Endometrium (tissue), 2 donors: Measurements from ENCODE around the gene NDUFA7.

ENCODE experiments used
- FAIRE-seq: peaks from 2 replicates; lab custom pipeline; 2012; peaks lifted over from hg19 to GRCh38; lab: Jason Lieb, UNC
- donor health status: control.
- donor health status: control.

The NDUFA7 gene

GRCh38 chr19:8261881-8262280, 59.3 kb downstream of the NDUFA7 start:
- FAIRE-seq = no peak

DNA sequence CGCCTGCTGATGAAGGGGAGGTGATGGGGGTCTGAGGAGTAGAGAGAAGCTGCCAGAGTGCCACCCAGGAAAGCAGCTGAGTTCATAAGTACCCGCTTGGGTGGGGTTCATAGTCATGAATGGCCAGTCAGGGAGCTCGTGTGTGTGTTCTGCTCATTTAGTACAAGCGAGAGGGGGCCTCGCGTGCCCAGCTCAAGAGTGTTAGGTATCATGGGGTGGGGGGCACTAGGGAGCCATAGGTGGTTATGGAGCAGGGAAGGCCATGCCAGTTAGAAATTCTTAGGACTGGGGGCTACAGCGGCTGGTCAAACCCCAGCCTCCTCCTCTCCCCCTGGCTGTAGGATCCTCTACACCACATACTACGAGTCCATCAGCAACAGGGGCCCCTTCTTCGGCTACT, 59.8 kb downstream of the NDUFA7 start:
- FAIRE-seq = no peak
